Activated effector memory CD4-positive, alpha-beta T cell treated with Interleukin-2 at 50 U/mL for 16 hours (primary cell): ENCODE results near the gene TRIM71.
"Not testable (repeated sequence)": the region's sequence is repeated elsewhere in the genome, so short reads cannot be mapped to it uniquely, and the experiment has no call there.

Source experiments
- DNase-seq: peaks from one replicate; pipeline ENCODE4 v3.0.0-alpha.2; 2020

The TRIM71 gene

GRCh38 chr3:32817558-32818228 lies at the start of gene TRIM71:
Gene TRIM71 (plus strand): TSS chr3:32817997. CDS start chr3:32818081, 84 bp downstream.
- DNase-seq, result no peak

- DNase-seq, result no peak
Measured at GRCh38 chr3:32778389-32778788, 39.4 kb upstream of the TRIM71 start.

DNA sequence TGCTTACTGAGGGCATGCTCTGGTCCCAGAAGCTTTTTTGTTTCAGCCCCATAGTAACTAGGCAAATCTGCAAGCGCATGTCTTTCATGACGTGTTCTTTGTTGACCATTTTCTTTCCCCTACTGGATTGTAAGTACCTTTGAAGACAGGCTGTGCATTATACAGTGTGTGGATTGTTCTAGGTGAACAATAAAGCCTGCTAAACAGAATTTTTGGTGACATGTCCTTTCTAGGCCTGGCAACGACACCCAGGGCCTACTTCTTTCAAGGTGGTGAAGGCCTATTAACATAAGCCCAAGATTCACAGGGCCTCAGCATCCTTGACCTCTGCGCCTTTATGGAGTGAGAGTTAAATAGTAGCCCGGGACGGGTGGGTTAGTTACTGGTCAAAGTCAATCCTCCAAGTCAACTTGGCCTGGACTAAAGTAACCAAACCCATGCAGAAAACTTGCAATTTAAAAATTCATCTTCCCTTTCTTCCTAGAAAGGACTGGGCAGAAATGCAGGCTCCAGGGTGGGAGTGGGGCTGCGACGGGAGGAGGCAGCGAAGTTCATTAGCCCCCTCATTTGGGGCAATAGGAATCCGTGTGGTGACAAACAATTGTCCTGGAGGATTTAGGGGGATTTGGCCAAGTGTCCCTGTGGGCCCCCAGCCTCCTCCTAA lies 37.6 kb upstream of the TRIM71 start:
- no peak for DNase-seq

GRCh38 chr3:32780735-32781210 lies 37.0 kb upstream of the TRIM71 start:
- no peak for DNase-seq

GRCh38 chr3:32781211-32781968 lies 36.4 kb upstream of the TRIM71 start:
- DNase-seq, result peak; percentile 47

GRCh38 chr3:32781969-32782270 lies 35.9 kb upstream of the TRIM71 start:
- DNase-seq, result not testable (repeated sequence)

- DNase-seq, result no peak
Measured at GRCh38 chr3:32782407-32782806, 35.4 kb upstream of the TRIM71 start.

DNA sequence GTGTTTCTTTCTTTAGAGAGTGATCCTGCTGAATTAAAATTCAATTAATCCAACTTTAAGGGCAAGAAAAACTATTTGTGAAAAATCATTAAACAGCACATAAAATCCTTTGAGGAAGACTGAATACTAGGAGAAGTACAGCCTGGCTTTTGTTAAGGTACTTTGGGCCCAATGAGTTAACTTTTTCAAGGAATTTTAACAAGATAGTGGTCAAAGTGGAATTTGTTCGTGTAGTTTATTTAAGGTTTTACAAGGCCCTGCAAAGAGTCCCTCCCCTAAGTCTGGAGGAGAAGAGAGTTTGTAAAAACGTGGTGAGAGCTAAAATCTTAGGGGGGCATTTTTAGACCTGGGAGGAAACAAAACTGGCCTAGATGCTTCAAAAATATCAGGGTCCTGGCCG lies 26.0 kb upstream of the TRIM71 start:
- DNase-seq, result no peak

GRCh38 chr3:32794487-32795308 lies 23.1 kb upstream of the TRIM71 start:
- DNase-seq, result no peak

- DNase-seq, result not testable (repeated sequence)
Measured at GRCh38 chr3:32796384-32796950, 21.3 kb upstream of the TRIM71 start.

DNA sequence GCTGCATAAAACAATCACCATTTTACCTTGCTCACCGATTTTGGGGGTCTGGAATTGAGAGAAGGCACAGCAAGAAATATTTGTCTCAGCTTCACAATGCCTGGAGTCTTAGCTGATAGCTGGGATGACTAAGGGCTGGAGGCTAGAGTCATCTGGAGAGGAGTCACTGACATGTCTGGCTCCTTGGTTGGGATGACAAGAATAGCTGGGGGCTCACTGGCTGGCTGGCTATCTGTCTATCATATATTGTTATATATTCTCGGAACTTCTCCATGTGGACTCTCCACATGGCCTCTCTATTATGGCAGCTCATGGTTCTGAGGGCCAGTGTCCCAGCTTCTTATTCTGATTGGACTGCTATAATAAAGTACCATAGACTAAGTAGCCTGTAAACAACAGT lies 20.0 kb upstream of the TRIM71 start:
- no peak for DNase-seq

DNA sequence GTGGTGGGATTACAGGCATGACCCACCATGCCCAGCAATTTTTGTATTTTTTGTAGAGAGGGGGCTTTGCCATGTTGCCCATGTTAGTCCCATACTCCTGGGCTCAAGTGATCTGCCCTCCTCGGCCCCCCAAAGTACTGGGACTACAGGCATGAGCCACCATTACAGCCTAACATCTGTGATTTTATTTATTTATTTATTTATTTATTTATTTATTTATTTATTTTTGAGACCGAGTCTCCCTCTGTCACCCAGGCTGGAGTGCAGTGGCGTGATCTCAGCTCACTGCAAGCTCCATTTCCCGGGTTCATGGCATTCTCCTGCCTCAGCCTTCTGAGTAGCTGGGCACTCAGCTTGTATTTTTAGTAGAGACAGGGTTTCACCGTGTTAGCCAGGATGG lies 16.4 kb upstream of the TRIM71 start:
- not testable (repeated sequence) for DNase-seq

GRCh38 chr3:32813180-32813579 lies 4.6 kb upstream of the TRIM71 start:
- no peak for DNase-seq

DNA sequence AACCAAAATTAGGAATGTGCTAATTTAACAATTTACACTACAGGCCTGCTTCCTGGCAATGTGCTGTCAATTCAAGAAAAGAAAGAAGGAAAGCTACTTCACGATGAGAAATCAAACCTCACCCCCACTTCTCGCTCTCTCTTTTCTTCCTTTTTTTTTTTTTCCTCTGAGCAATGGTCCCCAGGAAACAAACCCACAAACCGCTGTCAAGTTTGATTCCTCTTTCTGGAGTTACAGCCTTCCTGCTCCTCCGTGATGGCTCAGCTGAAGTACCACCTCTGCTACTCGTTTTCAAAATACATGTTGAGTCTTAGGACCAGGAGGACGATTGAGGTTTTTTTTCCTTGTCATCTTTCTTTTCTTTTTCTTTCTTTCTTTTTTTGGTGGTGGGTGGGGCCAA lies 3.4 kb upstream of the TRIM71 start:
- no peak for DNase-seq

- no peak for DNase-seq
Measured at GRCh38 chr3:32815841-32816438, 1.9 kb upstream of the TRIM71 start.

GRCh38 chr3:32816439-32817256 lies 1.1 kb upstream of the TRIM71 start:
- DNase-seq, result no peak

GRCh38 chr3:32817257-32817557 lies 590 bp upstream of the TRIM71 start:
- DNase-seq, result no peak

- DNase-seq, result no peak
Measured at GRCh38 chr3:32818229-32818969, 602 bp downstream of the TRIM71 start.

- no peak for DNase-seq
Measured at GRCh38 chr3:32818970-32819511, 1.2 kb downstream of the TRIM71 start.

- DNase-seq, result no peak
Measured at GRCh38 chr3:32819551-32820348, 2.0 kb downstream of the TRIM71 start.
